Right forelimb (tissue), 1 donor: Measurements from ENCODE around the gene BUD23.
"Not testable (repeated sequence)": the region's sequence is repeated elsewhere in the genome, so short reads cannot be mapped to it uniquely, and the experiment has no call there.

Experiments used
- DNase-seq: peaks from one replicate; pipeline ENCODE4 v3.0.0-alpha.2; 2018

The BUD23 gene

GRCh38 chr7:73719806-73720169, 36.4 kb downstream of the BUD23 start:
- DNase-seq = no peak

GRCh38 chr7:73720443-73720842, 37.0 kb downstream of the BUD23 start:
- not testable (repeated sequence) for DNase-seq

GRCh38 chr7:73721377-73721817, 38.0 kb downstream of the BUD23 start:
- peak; percentile 82 for DNase-seq

- DNase-seq = not testable (repeated sequence)
Observed at GRCh38 chr7:73722182-73722581, 38.8 kb downstream of the BUD23 start.

GRCh38 chr7:73722785-73723184, 39.4 kb downstream of the BUD23 start:
- no peak for DNase-seq

- DNase-seq = no peak
Observed at GRCh38 chr7:73723813-73724212, 40.4 kb downstream of the BUD23 start.

GRCh38 chr7:73726083-73726466, 42.7 kb downstream of the BUD23 start:
- no peak for DNase-seq

- no peak for DNase-seq
Observed at GRCh38 chr7:73727952-73728351, 44.6 kb downstream of the BUD23 start.

GRCh38 chr7:73728551-73728950, 45.2 kb downstream of the BUD23 start:
- DNase-seq = no peak

- no peak for DNase-seq
Observed at GRCh38 chr7:73730485-73730884, 47.1 kb downstream of the BUD23 start.

- DNase-seq = no peak
Observed at GRCh38 chr7:73732397-73732796, 49.0 kb downstream of the BUD23 start.

- peak; percentile 61 for DNase-seq
Observed at GRCh38 chr7:73734619-73735527, 51.5 kb downstream of the BUD23 start.

GRCh38 chr7:73735528-73735905, 52.1 kb downstream of the BUD23 start:
- no peak for DNase-seq

- DNase-seq = no peak
Observed at GRCh38 chr7:73736885-73737284, 53.5 kb downstream of the BUD23 start.

GRCh38 chr7:73737491-73738219, 54.3 kb downstream of the BUD23 start:
- no peak for DNase-seq

- peak; percentile 75 for DNase-seq
Observed at GRCh38 chr7:73738220-73738611, 54.8 kb downstream of the BUD23 start.

GRCh38 chr7:73738612-73739386, 55.4 kb downstream of the BUD23 start, which contains the start of gene ABHD11:
Gene ABHD11 (minus strand): TSS chr7:73738802. CDS start chr7:73738770, 32 bp downstream.
- peak; percentile 99 for DNase-seq

GRCh38 chr7:73739387-73739767, 56.0 kb downstream of the BUD23 start:
- no peak for DNase-seq

GRCh38 chr7:73740212-73740611, 56.8 kb downstream of the BUD23 start:
- no peak for DNase-seq

GRCh38 chr7:73740771-73741170, 57.4 kb downstream of the BUD23 start:
- DNase-seq = no peak

- no peak for DNase-seq
Observed at GRCh38 chr7:73741600-73741999, 58.2 kb downstream of the BUD23 start.

- DNase-seq = no peak
Observed at GRCh38 chr7:73742338-73742752, 58.9 kb downstream of the BUD23 start.
